GM19467 (cell line): ENCODE measurements around the gene EPS8.

Source experiments
- ATAC-seq: cut with Tn5 transposase; IDR thresholded peaks from one replicate; pipeline ENCODE4 v1.9.1; 2021; ENCODE audit warnings: mild to moderate bottlenecking, moderate library complexity; ENCODE audit not compliant: unreplicated experiment

Gene EPS8

GRCh38 chr12:15698377-15698871 is 90.8 kb downstream of the EPS8 start:
- no peak for ATAC-seq

- no peak for ATAC-seq
These were observed 92.0 kb downstream of the EPS8 start for GRCh38 chr12:15697201-15697600.

GRCh38 chr12:15693228-15693911 is 95.8 kb downstream of the EPS8 start:
- ATAC-seq, result no peak

- ATAC-seq, result no peak
These were observed 97.8 kb downstream of the EPS8 start for GRCh38 chr12:15691388-15691787.

- no peak for ATAC-seq
These were observed 98.9 kb downstream of the EPS8 start for GRCh38 chr12:15690320-15690719.

- ATAC-seq, result no peak
These were observed 99.4 kb downstream of the EPS8 start for GRCh38 chr12:15689751-15690191.

- no peak for ATAC-seq
These were observed 100.2 kb downstream of the EPS8 start for GRCh38 chr12:15688838-15689625.

- ATAC-seq, result no peak
These were observed 100.9 kb downstream of the EPS8 start for GRCh38 chr12:15688202-15688736.

GRCh38 chr12:15687583-15687982 is 101.6 kb downstream of the EPS8 start:
- ATAC-seq, result no peak

- no peak for ATAC-seq
These were observed 104.1 kb downstream of the EPS8 start for GRCh38 chr12:15684896-15685658.

GRCh38 chr12:15682826-15683225 is 106.4 kb downstream of the EPS8 start:
- no peak for ATAC-seq

- no peak for ATAC-seq
These were observed 110.0 kb downstream of the EPS8 start for GRCh38 chr12:15679151-15679550.

- ATAC-seq, result no peak
These were observed 111.4 kb downstream of the EPS8 start for GRCh38 chr12:15677726-15678201.

- no peak for ATAC-seq
These were observed 112.0 kb downstream of the EPS8 start for GRCh38 chr12:15677228-15677627.

- no peak for ATAC-seq
These were observed 116.4 kb downstream of the EPS8 start for GRCh38 chr12:15672671-15673270.

GRCh38 chr12:15670756-15671155 is 118.4 kb downstream of the EPS8 start:
- no peak for ATAC-seq

GRCh38 chr12:15669256-15669948 is 119.8 kb downstream of the EPS8 start:
- ATAC-seq, result no peak

GRCh38 chr12:15664491-15664890 is 124.7 kb downstream of the EPS8 start:
- no peak for ATAC-seq

- ATAC-seq, result no peak
These were observed 126.1 kb downstream of the EPS8 start for GRCh38 chr12:15662983-15663659.
